ENCODE data around the gene MSN.
"Not testable (repeated sequence)": the region's sequence is repeated elsewhere in the genome, so short reads cannot be mapped to it uniquely, and the experiment has no call there.

MSN gene

GRCh38 chrX:65667503-65668376, at the start of gene MSN:
Gene MSN (plus strand): TSS chrX:65667654. CDS start chrX:65667842, 188 bp downstream.
- peak; percentile 80 for DNase-seq

DNA sequence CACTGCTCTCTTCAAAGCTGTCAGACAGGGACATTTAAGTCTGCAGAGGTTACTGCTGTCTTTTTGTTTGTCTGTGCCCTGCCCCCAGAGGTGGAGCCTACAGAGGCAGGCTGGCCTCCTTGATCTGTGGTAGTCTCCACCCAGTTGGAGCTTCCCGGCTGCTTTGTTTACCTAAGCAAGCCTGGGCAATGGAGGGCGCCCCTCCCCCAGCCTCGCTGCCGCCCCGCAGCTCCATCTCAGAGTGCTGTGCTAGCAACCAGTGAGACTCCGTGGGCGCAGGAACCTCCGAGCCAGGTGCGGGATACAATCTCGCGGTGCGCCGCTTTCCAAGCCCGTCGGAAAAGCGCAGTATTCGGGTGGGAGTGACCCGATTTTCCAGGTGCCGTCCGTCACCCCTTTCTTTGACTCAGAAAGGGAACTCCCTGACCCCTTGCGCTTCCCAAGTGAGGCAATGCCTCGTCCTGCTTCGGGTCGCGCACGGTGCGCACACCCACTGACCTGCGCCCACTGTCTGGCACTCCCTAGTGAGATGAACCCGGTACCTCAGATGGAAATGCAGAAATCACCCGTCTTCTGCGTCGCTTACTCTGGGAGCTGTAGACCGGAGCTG, 47.3 kb upstream of the MSN start:
- not testable (repeated sequence) for DNase-seq

- no peak for DNase-seq
These were observed 36.7 kb upstream of the MSN start for GRCh38 chrX:65630771-65631170.

DNA sequence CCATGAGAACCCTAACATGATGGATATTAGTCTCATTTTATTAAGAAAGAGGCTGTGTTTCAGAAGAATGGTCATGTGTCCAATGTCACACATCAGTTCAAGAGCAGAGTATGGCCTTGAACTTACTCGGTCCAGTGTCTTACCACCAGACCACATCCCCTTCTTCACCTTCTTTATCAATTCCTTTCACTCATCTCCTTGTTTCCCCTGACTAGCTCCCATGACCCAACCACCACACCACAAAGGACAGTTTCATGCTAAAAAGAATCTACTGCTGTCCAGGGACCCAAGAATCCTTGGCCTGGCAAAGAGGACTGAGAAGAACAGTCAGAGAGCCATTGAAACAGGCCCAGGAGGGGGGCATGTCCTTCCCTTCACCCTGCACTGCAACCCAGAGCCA, 33.6 kb upstream of the MSN start:
- DNase-seq: no peak

- DNase-seq: no peak
These were observed 32.7 kb upstream of the MSN start for GRCh38 chrX:65634732-65635131.

GRCh38 chrX:65635378-65635777, 32.1 kb upstream of the MSN start:
- DNase-seq: no peak

GRCh38 chrX:65635822-65636221, 31.6 kb upstream of the MSN start:
- no peak for DNase-seq

GRCh38 chrX:65636261-65636660, 31.2 kb upstream of the MSN start:
- DNase-seq: not testable (repeated sequence)

DNA sequence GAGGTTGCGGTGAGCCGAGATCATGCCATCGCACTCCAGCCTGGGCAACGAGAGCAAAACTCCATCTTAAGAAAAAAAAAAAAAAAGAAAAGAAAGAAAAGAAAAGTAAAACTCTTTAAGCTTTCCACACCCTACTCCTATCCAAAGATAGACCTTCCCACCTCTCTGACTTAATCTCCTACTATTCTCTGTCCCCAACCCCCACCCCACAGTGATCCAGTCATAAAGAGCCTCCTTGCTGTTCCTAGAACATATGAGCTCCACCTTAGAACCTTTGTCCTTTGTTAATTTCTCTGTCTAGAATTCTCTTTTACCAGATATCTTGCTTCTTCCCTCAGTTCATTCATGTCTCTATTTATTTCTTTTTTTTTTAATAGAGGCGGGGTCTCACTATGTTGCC, 30.1 kb upstream of the MSN start:
- DNase-seq: no peak

GRCh38 chrX:65642914-65643491, 24.5 kb upstream of the MSN start:
- no peak for DNase-seq

GRCh38 chrX:65643531-65644052, 23.9 kb upstream of the MSN start:
- no peak for DNase-seq

GRCh38 chrX:65644621-65645289, 22.7 kb upstream of the MSN start:
- peak; percentile 40 for DNase-seq

DNA sequence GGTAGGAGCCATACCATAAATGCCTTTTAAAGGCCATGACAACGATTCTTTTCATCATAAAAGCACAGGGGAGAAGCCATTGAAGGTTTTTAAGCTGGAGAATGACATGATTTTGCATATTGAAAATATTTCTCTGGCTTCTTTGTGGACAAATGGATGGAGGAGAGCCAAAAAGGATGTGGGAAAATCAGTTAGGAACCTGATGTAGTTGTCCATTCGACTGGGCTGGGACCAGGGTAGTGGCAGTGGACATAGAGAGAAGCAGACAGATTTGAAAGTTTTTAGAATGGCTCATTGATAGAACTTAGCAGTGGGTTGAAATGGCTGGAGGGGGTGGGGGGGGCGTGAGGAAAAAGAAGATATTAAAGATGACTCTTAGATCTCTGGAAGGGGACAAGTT, 19.7 kb upstream of the MSN start:
- no peak for DNase-seq

GRCh38 chrX:65652098-65652497, 15.4 kb upstream of the MSN start:
- DNase-seq: no peak

DNA sequence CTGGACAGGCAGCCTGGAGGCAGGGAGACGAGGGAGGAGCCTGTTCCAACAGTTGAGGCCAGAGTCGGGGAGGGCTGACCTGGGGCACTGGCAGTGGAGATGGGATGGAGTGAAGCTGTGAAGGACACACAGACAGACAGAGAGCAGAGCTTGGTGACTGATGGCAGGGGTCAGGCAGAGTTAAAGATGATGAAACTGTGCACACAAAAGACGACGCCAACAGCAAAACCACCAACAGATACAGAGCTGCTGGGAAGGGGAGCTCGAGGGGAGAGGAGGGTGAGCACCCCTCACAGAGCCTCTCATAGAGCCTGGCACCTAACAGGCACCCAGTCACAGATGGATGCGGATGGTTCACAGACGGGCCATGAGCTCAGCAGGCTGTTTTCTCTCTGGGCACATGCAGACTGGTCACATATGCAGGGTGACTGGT, 10.4 kb upstream of the MSN start:
- DNase-seq: not testable (repeated sequence)

DNA sequence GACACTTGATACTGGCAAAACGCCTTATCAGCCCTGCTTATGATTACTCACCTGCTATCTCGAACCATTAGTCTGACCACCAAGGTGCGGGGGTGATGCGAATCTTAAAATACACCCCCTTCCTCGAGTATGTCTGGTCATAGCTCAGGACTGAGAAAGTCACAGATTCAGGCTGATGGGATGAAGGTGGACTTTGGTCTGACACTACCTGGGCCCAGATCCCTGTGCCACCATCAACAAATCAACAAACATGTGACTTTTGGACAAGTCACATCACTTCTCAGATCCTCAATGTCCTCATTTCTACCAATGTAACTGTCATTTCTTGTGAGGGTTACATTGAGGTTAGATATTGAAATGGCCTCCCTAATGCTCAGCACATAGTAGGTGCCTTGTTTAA, 9.8 kb upstream of the MSN start:
- no peak for DNase-seq

GRCh38 chrX:65658229-65658628, 9.2 kb upstream of the MSN start:
- no peak for DNase-seq

GRCh38 chrX:65667157-65667502, 324 bp upstream of the MSN start:
- DNase-seq: no peak

- DNase-seq: peak; percentile 66
These were observed 1.2 kb downstream of the MSN start for GRCh38 chrX:65668377-65669310.

- no peak for DNase-seq
These were observed 3.8 kb downstream of the MSN start for GRCh38 chrX:65671286-65671685.

DNA sequence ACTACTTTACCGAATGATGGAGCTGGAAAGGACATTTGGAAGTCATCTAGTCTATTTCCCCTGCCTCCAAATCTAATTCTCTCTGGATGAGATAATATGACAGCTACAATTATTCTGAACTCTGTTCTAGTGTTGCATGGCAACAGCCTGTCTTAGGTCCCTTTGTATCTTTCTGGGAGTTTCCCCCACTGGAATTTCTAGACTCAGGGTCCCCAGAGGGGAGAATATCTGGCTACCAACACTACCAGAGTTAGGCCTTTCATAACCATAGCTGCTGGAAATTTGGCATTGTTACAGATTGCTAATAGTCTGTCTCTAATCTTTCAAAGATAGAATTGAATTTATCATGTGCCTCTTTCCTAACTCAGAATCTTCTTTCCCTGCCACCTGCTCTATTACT, 4.5 kb downstream of the MSN start:
- DNase-seq: no peak

- DNase-seq: no peak
These were observed 6.4 kb downstream of the MSN start for GRCh38 chrX:65673857-65674203.

All from activated CD4-positive, alpha-beta T cell treated with anti-CD3 and anti-CD28 coated beads for 48 hours (primary cell).